A673 (cell line): ENCODE data around the gene RNF123. TPM values are rescaled to one million over a fixed set of nuclear protein-coding genes. Genes with fewer than 3 reads are reported as not detected.

ENCODE experiments used
- BruUV-seq: library from RNA; stranded (reverse); fragments of 400-500 nt; replicated peaks from 2 replicates; lab custom pipeline; 2021; lab: Mats Ljungman, UMichigan
- CTCF ChIA-PET: fragments of 300-600 bp; sonication (Branson Sonifier 250); formaldehyde crosslinking; loops from one replicate; lab custom pipeline; 2022; ENCODE audit warnings: antibody characterized with exemption; lab: Charles Lee
- POLR2A ChIA-PET: fragments of 300-600 bp; sonication (Branson Sonifier 250); formaldehyde crosslinking; loops from one replicate; lab custom pipeline; 2022; ENCODE audit warnings: antibody characterized with exemption; ENCODE audit not compliant: low non-redundant PET; lab: Charles Lee
- DNase-seq: peaks from one replicate; pipeline ENCODE4 v3.0.0-alpha.2; 2015; ENCODE audit warnings: low spot score
- H3K27ac ChIP-seq: fragments of 200-600 bp; sonication (generic); 2 replicates; pipeline ENCODE4 v1.5.1; 2016; ENCODE audit warnings: mixed run types, low read depth, mild to moderate bottlenecking, mixed read lengths, antibody characterized with exemption, low read length; ENCODE audit not compliant: poor library complexity, severe bottlenecking
- H3K27me3 ChIP-seq: fragments of 200-600 bp; sonication (generic); replicated peaks from 2 replicates; pipeline ENCODE4 v1.6.1; 2017; ENCODE audit warnings: mixed run types, low read depth, mild to moderate bottlenecking, mixed read lengths, antibody characterized with exemption, low read length; ENCODE audit not compliant: insufficient read depth, poor library complexity
- H3K36me3 ChIP-seq: fragments of 200-600 bp; sonication (generic); 2 replicates; pipeline ENCODE4 v1.6.1; 2016; ENCODE audit warnings: mixed run types, mild to moderate bottlenecking, mixed read lengths, antibody characterized with exemption, low read length; ENCODE audit not compliant: insufficient read depth, poor library complexity, severe bottlenecking
- H3K4me1 ChIP-seq: fragments of 200-600 bp; sonication (generic); 2 replicates; pipeline ENCODE4 v1.6.1; 2017; ENCODE audit warnings: mixed run types, mild to moderate bottlenecking, mixed read lengths, antibody characterized with exemption, low read length; ENCODE audit not compliant: insufficient read depth, poor library complexity, severe bottlenecking
- H3K4me3 ChIP-seq: fragments of 200-600 bp; sonication (generic); 2 replicates; pipeline ENCODE4 v1.5.1; 2016; ENCODE audit warnings: low read depth, mixed run types, mild to moderate bottlenecking, mixed read lengths, low read length; ENCODE audit not compliant: poor library complexity, severe bottlenecking
- H3K9me3 ChIP-seq: fragments of 200-600 bp; sonication (generic); 2 replicates; pipeline ENCODE4 v1.6.1; 2016; ENCODE audit warnings: mixed run types, low read depth, mild to moderate bottlenecking, mixed read lengths, antibody characterized with exemption, low read length; ENCODE audit not compliant: poor library complexity, severe bottlenecking
- EZH2 ChIP-seq: fragments of 200-600 bp; sonication (generic); IDR thresholded peaks from 2 replicates; pipeline ENCODE4 v1.6.1; 2017; ENCODE audit warnings: borderline replicate concordance, low read depth, mild to moderate bottlenecking, mixed read lengths, antibody characterized with exemption, low read length; ENCODE audit not compliant: poor library complexity, severe bottlenecking
- intact Hi-C: fragments of 100-400 bp; cut with micrococcal nuclease; formaldehyde crosslinking; loops from one replicate; pipeline ENCODE4 v1.10.0; 2022; ENCODE audit not compliant: unreplicated experiment
- total RNA-seq: library from RNA; stranded (reverse); gene quantifications from 2 replicates; pipeline ENCODE4 v1.2.3, GENCODE V29; 2021
- TF ChIP-seq, protein P1 (sequence below): fragments of 300-800, 200-600 bp; sonication (generic); conservative IDR thresholded peaks from 2 replicates; pipeline ENCODE4 v1.5.1; 2017; ENCODE audit warnings: low read depth, mild to moderate bottlenecking, antibody characterized with exemption, low read length, moderate library complexity, mixed read lengths

The RNF123 gene
- total RNA-seq, 1 experiment from 2014 or later: 31.5 TPM

DNA sequence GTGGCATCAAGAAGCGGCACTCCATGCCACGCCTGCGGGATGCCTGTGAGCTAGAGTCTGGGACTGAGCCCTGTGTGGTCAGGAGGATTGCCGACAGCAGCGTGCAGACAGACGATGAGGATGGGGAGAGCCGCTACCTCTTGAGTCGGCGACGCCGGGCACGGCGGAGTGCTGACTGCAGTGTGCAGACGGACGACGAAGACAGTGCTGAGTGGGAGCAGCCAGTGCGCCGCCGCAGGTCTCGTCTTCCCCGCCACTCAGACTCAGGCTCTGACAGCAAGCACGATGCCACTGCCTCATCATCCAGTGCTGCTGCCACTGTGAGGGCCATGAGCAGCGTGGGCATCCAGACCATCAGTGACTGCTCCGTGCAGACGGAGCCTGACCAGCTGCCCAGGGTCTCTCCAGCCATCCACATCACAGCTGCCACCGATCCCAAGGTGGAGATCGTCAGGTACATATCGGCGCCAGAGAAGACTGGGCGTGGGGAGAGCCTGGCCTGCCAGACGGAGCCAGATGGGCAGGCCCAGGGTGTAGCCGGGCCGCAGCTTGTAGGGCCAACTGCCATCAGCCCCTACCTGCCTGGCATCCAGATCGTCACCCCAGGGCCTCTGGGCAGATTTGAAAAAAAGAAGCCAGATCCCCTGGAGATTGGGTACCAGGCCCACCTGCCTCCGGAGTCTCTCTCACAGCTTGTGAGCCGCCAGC, 32.0 kb upstream of the RNF123 start:
- Histone ChIP-seq H3K27ac (no peak overlapping the region), H3K4me3 (no peak overlapping the region), H3K9me3 (no peaks in the 10 kb centered on the region), H3K4me1 (no peaks in the 10 kb centered on the region), H3K36me3 (no peaks in the 10 kb centered on the region), H3K27me3 (no peaks in the 10 kb centered on the region)
- TF ChIP-seq, protein P1, sequence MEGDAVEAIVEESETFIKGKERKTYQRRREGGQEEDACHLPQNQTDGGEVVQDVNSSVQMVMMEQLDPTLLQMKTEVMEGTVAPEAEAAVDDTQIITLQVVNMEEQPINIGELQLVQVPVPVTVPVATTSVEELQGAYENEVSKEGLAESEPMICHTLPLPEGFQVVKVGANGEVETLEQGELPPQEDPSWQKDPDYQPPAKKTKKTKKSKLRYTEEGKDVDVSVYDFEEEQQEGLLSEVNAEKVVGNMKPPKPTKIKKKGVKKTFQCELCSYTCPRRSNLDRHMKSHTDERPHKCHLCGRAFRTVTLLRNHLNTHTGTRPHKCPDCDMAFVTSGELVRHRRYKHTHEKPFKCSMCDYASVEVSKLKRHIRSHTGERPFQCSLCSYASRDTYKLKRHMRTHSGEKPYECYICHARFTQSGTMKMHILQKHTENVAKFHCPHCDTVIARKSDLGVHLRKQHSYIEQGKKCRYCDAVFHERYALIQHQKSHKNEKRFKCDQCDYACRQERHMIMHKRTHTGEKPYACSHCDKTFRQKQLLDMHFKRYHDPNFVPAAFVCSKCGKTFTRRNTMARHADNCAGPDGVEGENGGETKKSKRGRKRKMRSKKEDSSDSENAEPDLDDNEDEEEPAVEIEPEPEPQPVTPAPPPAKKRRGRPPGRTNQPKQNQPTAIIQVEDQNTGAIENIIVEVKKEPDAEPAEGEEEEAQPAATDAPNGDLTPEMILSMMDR: no peak
- TF ChIP-seq EZH2: no peak
- DNase-seq: no peak
- ChIA-PET CTCF (no interaction called here), POLR2A (interaction anchor here (0.5 kb wide), 1 partner anchor 112 kb away, joined by 5 read pairs; no protein-coding TSS in a partner anchor)
- intact Hi-C loops: no loop called here
- no TSS peak for BruUV-seq

DNA sequence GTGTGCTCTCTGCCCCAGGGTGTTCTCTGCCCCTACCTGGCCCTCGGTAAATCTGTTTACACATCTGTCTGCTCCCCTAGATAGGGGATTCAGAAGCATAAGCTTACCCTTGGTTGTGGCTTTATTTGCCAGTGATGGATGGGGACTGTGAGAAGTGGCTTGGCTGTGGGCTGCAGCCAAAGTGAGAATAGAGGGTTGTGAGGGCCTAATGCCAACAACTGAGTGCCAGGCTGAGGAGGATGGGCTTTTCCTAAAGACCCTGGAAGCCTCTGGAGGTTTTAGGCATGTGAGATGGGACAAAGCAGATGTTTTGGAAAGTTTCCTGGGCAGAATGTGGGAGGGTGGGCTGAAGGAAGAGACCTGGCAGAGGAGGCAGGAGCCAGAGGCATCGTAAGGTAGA, 30.6 kb upstream of the RNF123 start:
- no peak for DNase-seq
- TF ChIP-seq, protein P1: no peak
- no peak for TF ChIP-seq EZH2
- POLR2A ChIA-PET: no interaction called here

DNA sequence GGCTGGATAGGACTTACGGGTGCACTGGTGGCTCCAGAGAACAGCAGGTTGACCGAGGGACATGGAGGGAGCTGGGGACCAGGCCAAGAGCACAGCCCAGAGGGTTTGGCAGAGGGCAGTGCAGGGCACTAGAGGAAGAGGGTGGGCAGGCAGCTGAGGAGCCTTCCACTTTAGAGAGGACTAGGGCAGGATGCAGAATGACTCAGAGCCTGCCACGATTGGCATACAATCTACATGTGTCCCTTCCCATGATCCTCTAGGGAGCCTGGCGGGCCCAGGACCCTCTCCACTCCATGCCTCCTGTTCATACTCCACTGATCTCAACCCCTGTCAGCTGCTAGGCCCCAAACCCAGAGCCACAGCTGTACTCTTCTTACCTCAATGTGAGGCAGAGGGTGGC, 29.6 kb upstream of the RNF123 start:
- H3K9me3 ChIP-seq: no peaks in the 10 kb centered on the region
- POLR2A ChIA-PET: no interaction called here
- BruUV-seq: no TSS peak
- no peaks in the 10 kb centered on the region for H3K4me1 ChIP-seq
- intact Hi-C loops: no loop called here
- H3K27ac ChIP-seq: no peak overlapping the region
- no peak for TF ChIP-seq EZH2
- TF ChIP-seq, protein P1: no peak
- DNase-seq: no peak
- no peaks in the 10 kb centered on the region for H3K36me3 ChIP-seq
- no peaks in the 10 kb centered on the region for H3K27me3 ChIP-seq
- H3K4me3 ChIP-seq: no peak overlapping the region
- CTCF ChIA-PET: no interaction called here

More for the DNA sequence above, 30.6 kb upstream of the RNF123 start:
- no peaks in the 10 kb centered on the region for H3K4me1 ChIP-seq
- CTCF ChIA-PET: no interaction called here
- no peaks in the 10 kb centered on the region for H3K9me3 ChIP-seq
- no peak overlapping the region for H3K27ac ChIP-seq
- no peaks in the 10 kb centered on the region for H3K27me3 ChIP-seq
- H3K36me3 ChIP-seq: no peaks in the 10 kb centered on the region
- no peak overlapping the region for H3K4me3 ChIP-seq
- intact Hi-C loops: no loop called here
- no TSS peak for BruUV-seq
